ENCODE measurements around the gene ACOT13. TPM values are rescaled to one million over a fixed set of nuclear protein-coding genes. Genes with fewer than 3 reads are reported as not detected.
"Not testable (repeated sequence)": the region's sequence is repeated elsewhere in the genome, so short reads cannot be mapped to it uniquely, and the experiment has no call there.

Gene ACOT13
- total RNA-seq, 1 experiment from 2014 or later = 8.4 TPM

DNA sequence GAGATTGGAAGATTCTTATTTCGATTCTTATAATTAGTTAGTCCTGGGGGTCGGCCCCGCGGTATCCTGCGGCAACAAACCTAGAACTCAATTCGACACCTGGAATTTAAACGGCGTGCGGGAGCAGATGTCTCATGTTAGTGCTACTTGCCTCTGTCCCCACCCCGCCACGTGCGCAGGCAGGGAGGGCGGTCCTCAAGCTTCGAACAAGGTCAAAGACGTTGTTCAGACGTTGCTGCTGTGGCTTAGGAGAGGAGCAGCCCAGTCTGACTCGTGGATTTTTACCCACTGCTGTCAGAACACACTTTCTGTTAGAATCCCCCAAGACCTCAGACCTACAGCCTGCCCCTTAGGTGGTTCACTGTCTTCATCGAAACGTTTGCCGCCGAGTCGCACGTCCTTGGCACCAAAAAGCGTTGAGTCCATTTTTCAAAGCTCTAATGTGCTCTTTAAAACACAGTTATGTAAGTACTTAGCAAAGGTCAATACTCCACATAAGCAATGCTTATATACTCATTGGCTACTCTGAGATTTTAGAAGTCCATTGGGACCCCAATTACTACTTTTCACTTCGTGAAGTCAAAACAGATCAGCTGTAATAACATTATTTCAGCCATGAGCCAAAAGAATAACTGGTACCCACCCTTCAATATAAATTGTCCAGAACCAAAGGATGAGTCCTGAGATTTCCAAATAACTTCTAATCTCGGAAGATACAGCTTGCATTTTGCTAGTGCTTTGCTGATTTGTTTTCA is 54.8 kb downstream of the ACOT13 start:
- DNase-seq (ENCODE audit: low read depth) = no peak

DNA sequence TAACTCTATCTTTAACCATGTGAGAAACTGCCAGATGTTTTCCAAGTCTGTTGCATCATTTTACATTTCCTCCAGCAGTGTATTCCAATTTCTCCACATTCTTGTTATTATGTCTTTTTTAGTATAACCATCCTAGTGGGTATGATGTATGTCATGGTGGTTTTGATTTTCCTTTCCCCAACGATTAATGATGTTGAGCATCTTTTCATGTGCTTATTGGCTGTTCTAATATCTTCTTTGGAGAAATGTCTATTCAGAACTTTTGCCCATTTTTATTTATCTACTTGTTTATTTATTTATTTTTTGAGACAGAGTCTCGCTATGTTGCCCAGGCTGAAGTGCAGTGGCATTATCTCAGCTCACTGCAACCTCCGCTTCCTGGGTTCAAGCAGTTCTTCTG is 56.4 kb downstream of the ACOT13 start:
- DNase-seq (ENCODE audit: low read depth) = no peak

GRCh38 chr6:24730653-24731052 is 63.8 kb downstream of the ACOT13 start:
- not testable (repeated sequence) for DNase-seq (ENCODE audit: low read depth)

DNA sequence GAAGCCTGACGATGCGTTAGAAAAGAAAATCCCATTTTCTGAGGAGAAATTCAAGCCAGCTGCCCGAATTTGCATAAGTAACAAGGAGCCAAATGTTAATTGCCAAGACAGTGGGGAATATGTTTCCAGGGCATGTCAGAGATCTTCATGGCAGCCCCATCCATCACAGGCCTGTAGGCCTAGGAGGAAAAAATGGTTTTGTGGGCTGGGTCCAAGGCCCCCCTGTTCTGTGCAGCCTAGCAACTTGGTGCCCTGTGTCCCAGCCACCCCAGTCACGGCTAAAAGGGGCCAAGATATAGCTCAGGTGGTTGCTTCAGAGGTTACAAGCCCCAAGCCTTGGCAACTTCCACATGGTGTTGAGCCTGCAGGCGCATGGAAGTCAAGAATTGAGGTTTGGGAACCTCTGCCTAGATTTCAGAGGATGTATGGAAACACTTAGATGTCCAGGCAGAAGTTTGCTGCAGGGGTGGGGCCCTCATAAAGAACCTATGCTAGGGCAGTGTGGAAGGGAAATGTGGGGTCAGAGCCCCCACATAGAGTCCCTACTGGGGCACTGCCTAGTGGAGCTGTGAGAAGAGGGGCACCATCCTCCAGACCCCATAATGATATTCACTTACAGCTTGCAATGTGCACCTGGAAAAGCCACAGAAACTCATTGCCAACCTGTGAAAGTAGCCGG is 64.7 kb downstream of the ACOT13 start:
- not testable (repeated sequence) for DNase-seq (ENCODE audit: low read depth)

DNA sequence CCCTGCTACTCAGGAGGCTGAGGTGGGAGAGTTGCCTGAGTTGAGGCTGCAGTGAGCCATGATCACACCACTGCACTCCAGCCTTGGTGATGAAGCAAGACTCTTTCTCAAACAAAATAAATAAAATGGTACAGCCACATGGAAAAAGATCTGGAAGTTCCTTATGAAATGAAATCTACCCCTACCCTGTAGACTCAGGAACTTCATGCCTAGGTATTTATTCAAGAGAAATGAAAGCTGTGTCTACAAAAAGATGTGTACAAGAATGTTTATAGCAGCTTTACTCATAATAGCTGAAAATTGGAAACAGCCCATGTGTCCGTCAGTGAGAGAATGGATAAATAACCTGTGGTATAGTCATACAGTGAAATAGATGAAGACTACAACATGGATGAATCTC is 67.3 kb downstream of the ACOT13 start:
- DNase-seq (ENCODE audit: low read depth) = no peak

DNA sequence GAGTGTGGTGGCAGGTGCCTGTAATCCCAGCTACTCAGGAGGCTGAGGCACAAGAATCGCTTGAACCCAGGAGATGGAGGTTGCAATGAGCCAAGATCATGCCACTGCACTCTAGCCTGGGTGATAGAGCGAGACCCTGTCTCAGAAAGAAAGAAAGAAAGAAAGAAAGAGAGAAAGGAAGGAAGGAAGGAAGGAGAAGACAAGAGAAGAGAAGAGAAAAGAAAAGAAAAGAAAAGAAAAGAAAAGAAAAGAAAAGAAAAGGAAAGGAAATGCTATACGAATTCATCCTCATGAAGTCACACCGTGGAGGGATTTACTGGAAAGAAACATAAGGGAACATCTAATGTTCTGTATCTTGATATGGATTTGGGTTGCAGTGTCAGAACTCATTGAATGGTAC is 67.8 kb downstream of the ACOT13 start:
- DNase-seq (ENCODE audit: low read depth) = not testable (repeated sequence)

GRCh38 chr6:24738741-24739140 is 71.9 kb downstream of the ACOT13 start:
- DNase-seq (ENCODE audit: low read depth) = no peak

DNA sequence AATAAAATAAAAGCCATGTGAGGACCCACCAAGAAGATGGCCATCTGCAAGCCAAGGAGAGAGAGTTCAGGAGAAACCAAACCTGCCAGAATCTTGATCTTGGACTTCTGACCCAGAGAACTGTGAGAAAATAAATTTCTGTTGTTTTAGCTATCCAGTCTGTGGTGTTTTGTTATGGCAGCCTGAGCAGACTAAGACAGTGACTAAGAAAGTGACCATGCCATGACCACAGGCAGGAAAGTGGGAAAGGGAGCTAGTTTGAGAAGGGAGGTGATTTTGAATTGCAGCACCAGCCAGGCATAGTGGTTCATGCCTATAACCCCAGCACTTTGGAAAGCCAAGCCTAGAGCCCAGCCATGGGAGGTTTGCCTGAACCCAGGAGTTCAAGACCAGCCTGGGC is 74.0 kb downstream of the ACOT13 start:
- peak; percentile 65 for DNase-seq (ENCODE audit: low read depth)

- DNase-seq (ENCODE audit: low read depth) = no peak
These were observed 75.4 kb downstream of the ACOT13 start for GRCh38 chr6:24742216-24742738.

DNA sequence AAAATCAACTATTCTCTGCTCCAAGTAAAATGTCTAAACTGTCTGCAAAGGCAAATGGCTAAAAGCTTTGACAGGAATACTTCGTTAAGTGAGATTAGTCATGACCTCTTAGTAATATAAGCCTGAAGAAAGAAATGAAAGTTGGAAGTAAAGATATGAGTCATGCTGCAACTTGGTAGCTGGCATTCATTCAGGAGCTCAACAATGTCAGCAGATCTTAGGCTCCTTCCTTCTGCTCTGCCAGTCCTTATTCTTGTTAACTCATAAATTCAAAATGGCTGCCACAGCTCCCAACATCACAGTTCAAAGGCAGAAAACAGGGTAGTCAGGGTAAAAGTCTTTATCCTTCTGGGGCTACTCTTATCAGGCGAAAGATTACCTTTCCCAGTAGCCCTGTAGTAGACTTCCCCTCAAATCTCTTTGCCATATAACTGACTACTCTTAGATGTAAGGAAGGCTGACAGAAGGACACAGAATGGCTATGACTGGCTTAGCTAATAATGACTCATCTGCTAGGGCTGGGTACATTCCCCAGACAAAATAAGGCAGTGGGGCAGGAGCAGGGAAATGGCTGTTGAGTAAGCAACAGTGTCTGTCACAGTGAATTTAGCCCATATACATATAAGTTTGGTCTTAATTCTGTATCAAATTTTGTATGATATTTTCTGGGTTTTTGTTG is 76.5 kb downstream of the ACOT13 start:
- peak; percentile 97 for DNase-seq (ENCODE audit: low read depth)

DNA sequence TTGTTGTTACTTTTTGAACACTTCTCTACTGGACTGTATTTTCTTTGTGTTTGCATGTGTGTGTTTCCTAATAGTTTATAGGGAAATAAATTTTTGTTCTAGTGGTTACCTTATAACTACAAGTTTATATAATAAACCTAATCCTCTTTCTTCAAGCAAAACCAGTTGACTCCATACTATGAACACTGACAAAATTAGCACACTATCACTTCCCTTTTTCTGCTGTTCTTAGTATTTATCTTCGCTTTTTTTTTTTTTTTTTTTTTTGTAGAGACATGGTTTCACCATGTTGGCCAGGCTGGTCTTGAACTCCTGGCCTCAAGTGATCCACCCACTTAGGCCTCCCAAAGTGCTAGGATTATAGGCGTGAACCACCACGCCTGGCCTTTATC is 77.1 kb downstream of the ACOT13 start:
- no peak for DNase-seq (ENCODE audit: low read depth)

- no peak for DNase-seq (ENCODE audit: low read depth)
These were observed 78.0 kb downstream of the ACOT13 start for GRCh38 chr6:24744911-24745310.

- no peak for DNase-seq (ENCODE audit: low read depth)
These were observed 82.4 kb downstream of the ACOT13 start for GRCh38 chr6:24749297-24749696.

DNA sequence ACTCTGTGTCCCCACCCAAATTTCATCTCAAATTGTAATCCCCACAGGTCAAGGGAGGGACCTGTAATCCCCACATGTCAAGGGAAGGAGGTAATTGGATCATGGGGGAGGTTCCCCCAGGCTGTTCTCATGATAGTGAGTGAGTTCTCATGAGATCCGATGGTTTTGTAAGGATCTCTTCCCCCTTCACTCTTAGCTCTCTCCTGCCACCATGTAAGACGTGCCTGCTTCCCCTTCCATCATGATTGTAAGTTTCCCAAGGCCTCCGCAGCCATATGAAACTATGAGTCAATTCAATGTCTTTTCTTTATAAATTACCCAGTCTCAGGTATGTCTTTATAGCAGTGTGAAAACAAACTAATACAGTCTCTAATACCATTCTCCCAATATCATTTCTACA is 84.0 kb downstream of the ACOT13 start:
- not testable (repeated sequence) for DNase-seq (ENCODE audit: low read depth)

GRCh38 chr6:24752503-24752902 is 85.6 kb downstream of the ACOT13 start:
- no peak for DNase-seq (ENCODE audit: low read depth)

GRCh38 chr6:24752917-24753492 is 86.1 kb downstream of the ACOT13 start:
- DNase-seq (ENCODE audit: low read depth) = no peak

GRCh38 chr6:24753545-24753944 is 86.7 kb downstream of the ACOT13 start:
- DNase-seq (ENCODE audit: low read depth) = no peak

DNA sequence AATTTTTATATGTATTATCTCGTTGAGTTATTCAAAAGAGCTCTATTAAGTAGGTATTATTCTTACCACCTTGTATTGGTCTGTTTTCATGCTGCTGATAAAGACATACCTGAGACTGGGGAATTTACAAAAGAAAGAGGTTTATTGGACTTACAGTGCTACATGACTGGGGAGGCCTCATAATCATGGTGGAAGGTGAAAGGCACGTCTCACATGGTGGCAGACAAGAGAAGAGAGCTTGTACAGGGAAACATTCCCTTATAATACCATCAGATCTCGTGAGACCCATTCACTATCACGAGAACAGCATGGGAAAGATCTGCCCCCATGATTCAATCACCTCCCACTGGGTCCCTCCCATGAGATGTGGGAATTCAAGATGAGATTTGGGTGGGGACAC is 87.5 kb downstream of the ACOT13 start:
- not testable (repeated sequence) for DNase-seq (ENCODE audit: low read depth)
